ENCODE results near the gene LGR4.
A peak's percentile ranks its signal among the peaks of the same experiment; 100 is the strongest.

The LGR4 gene

GRCh38 chr11:27506200-27507182 lies 33.9 kb upstream of the LGR4 start, which contains the start of gene LIN7C:
TSS of gene LIN7C (minus strand) at chr11:27506769. CDS start at chr11:27506752, 17 bp downstream.
- Histone ChIP-seq H3K9me3 (ENCODE audit: control insufficient read depth, insufficient read depth, low read length) (no peaks in the 10 kb centered on the region), H3K27ac (ENCODE audit: low read depth, low read length) (peak within 1 kb of the TSS; percentile 64), H3K4me2 (ENCODE audit: low read length) (peak within 1 kb of the TSS; percentile 59), H3K79me2 (ENCODE audit: control insufficient read depth, low read length) (peaks cover 66% of the 10 kb centered on the region), H3K36me3 (ENCODE audit: control insufficient read depth, low read length) (peaks cover 25% of the 10 kb centered on the region), H3K4me1 (ENCODE audit: control insufficient read depth, low read length) (peaks cover 23% of the 10 kb centered on the region), H3K9me2 (replicated peaks; ENCODE audit: control insufficient read depth, low read length) (no peaks in the 10 kb centered on the region), H3K4me3 (ENCODE audit: low read length) (peak within 1 kb of the TSS; percentile 85), H3K27me3 (ENCODE audit: control insufficient read depth, low read length) (no peaks in the 10 kb centered on the region), H4K20me1 (ENCODE audit: control insufficient read depth, insufficient read depth, low read depth, low read length) (0 out of 2 replicates have a peak, but pooled peaks cover 6% of the 10 kb centered on the region), H3F3A (ENCODE audit: control insufficient read depth, insufficient read depth) (no peaks in the 10 kb centered on the region)
- TF ChIP-seq EZH2phosphoT487 (IDR thresholded peaks at IDR 0.05; ENCODE audit: borderline replicate concordance, low read length) (no peak), CTCF (IDR thresholded peaks at IDR 0.05; ENCODE audit: low read depth, low read length, poor library complexity, severe bottlenecking) (peak; percentile 31)

- H3F3A ChIP-seq (ENCODE audit: control insufficient read depth, insufficient read depth) = peaks cover 2% of the 10 kb centered on the region; the same call in 1 of the 2 replicates
- H4K20me1 ChIP-seq (ENCODE audit: control insufficient read depth, insufficient read depth, low read depth, low read length) = 0 out of 2 replicates have a peak, but pooled peaks cover 6% of the 10 kb centered on the region
- peaks cover 66% of the 10 kb centered on the region for H3K79me2 ChIP-seq (ENCODE audit: control insufficient read depth, low read length)
- H3K4me3 ChIP-seq (ENCODE audit: low read length) = peak overlapping the region; percentile 85
- peaks cover 31% of the 10 kb centered on the region for H3K36me3 ChIP-seq (ENCODE audit: control insufficient read depth, low read length)
- H3K27me3 ChIP-seq (ENCODE audit: control insufficient read depth, low read length) = no peaks in the 10 kb centered on the region
- no peaks in the 10 kb centered on the region for H3K9me2 ChIP-seq (replicated peaks; ENCODE audit: control insufficient read depth, low read length)
- peak overlapping the region; percentile 64 for H3K27ac ChIP-seq (ENCODE audit: low read depth, low read length)
- H3K4me1 ChIP-seq (ENCODE audit: control insufficient read depth, low read length) = peaks cover 23% of the 10 kb centered on the region
- no peaks in the 10 kb centered on the region for H3K9me3 ChIP-seq (ENCODE audit: control insufficient read depth, insufficient read depth, low read length)
- TF ChIP-seq EZH2phosphoT487 (IDR thresholded peaks at IDR 0.05; ENCODE audit: borderline replicate concordance, low read length) (no peak), CTCF (IDR thresholded peaks at IDR 0.05; ENCODE audit: low read depth, low read length, poor library complexity, severe bottlenecking) (no peak)
- H3K4me2 ChIP-seq (ENCODE audit: low read length) = peak overlapping the region; percentile 59
Observed at GRCh38 chr11:27505781-27506180, 33.2 kb upstream of the LGR4 start.

DNA sequence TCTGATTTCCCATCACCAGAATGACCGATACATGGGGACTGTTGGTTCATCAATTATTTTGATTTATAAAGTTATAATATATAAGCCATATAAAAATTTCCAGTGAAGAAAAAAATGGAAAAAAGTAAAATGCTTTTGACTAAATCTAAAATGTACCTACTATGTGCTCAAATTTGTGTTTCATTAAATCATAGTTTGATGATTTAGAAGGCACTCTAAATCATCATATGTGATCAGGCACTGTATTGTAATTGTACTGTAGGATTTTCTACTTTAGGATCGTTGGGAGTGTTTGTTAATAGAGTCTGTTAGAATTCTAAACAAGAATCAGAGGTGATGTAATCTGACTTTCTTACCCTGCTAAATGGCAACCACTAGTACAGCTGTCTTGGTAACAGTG lies 31.6 kb upstream of the LGR4 start:
- Histone ChIP-seq H3K27ac (ENCODE audit: low read depth, low read length) (no peak overlapping the region), H4K20me1 (ENCODE audit: control insufficient read depth, insufficient read depth, low read depth, low read length) (0 out of 2 replicates have a peak, but pooled peaks cover 6% of the 10 kb centered on the region), H3K4me2 (ENCODE audit: low read length) (0 out of 2 replicates have a peak overlapping the region, but pooled peaks have one; percentile 59), H3K9me2 (replicated peaks; ENCODE audit: control insufficient read depth, low read length) (no peaks in the 10 kb centered on the region), H3K4me3 (ENCODE audit: low read length) (no peak overlapping the region), H3K79me2 (ENCODE audit: control insufficient read depth, low read length) (peaks cover 66% of the 10 kb centered on the region), H3F3A (ENCODE audit: control insufficient read depth, insufficient read depth) (peaks cover 11% of the 10 kb centered on the region; the same call in 1 of the 2 replicates), H3K4me1 (ENCODE audit: control insufficient read depth, low read length) (peaks cover 23% of the 10 kb centered on the region), H3K36me3 (ENCODE audit: control insufficient read depth, low read length) (peaks cover 44% of the 10 kb centered on the region), H3K27me3 (ENCODE audit: control insufficient read depth, low read length) (no peaks in the 10 kb centered on the region), H3K9me3 (ENCODE audit: control insufficient read depth, insufficient read depth, low read length) (no peaks in the 10 kb centered on the region)
- TF ChIP-seq CTCF (IDR thresholded peaks at IDR 0.05; ENCODE audit: low read depth, low read length, poor library complexity, severe bottlenecking) (no peak), EZH2phosphoT487 (IDR thresholded peaks at IDR 0.05; ENCODE audit: borderline replicate concordance, low read length) (no peak)

Data from DOHH2 (cell line).